GM18951 (cell line): Measurements from ENCODE around the gene FGD1.

Experiments
- POLR2A ChIP-seq: IDR thresholded peaks from 4 replicates; pipeline ENCODE4 v1.6.1; 2011; ENCODE audit warnings: mild to moderate bottlenecking; ENCODE audit not compliant: insufficient read length, insufficient read depth; ENCODE audit errors: extremely low read depth
- in situ Hi-C: fragments of 300-500 bp; cut with MboI; formaldehyde crosslinking; loops from one replicate; pipeline ENCODE4 v1.12.0; 2022; ENCODE audit warnings: low sequenced_read_pairs, mixed read lengths, inconsistent platforms; ENCODE audit not compliant: unreplicated experiment

Gene FGD1

GRCh38 chrX:54407266-54407665 is 88.8 kb downstream of the FGD1 start:
- in situ Hi-C loops, result no loop called here
- no peak for TF ChIP-seq POLR2A

- in situ Hi-C loops, result no loop called here
- TF ChIP-seq POLR2A, result no peak
These were observed 98.9 kb downstream of the FGD1 start for GRCh38 chrX:54397113-54397512.
